Measurements from ENCODE around the gene EML2. TPM values are rescaled to one million over a fixed set of nuclear protein-coding genes. Genes with fewer than 3 reads are reported as not detected.

EML2 gene
- total and polyA plus RNA-seq, 11 donors, result 19.0 to 50.2 (median 38.9) TPM

DNA sequence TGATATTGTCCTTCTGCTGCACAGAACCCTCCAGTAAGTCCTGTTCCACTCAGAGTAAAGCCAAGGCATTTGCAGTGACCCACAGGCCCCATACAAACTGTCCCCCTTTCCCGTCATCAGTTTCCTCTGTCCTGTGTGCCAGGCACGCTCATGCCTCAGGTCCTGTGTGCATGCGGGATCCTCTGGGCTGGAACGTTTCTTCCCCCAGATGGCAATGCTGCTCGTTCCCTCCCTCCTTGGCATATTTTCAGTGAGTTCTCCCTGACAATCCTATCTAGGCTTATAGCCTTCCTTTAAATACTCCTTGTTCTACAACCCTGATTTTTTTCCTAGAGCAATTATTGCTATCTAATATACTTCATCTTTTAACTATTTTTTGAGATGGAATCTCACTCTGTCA, 60.3 kb downstream of the EML2 start:
- no peaks in the 10 kb centered on the region for H3K9me3 ChIP-seq
- intact Hi-C loops (cut with DNase I), result loop anchor here in 2 of 10 donors (10.0 kb wide), 1 partner anchor 54 kb away; no protein-coding TSS in a partner anchor
- peaks cover 0 to 52% (median 30%) of the 10 kb centered on the region in 12 donors for H3K4me1 ChIP-seq
- WGBS, 4 donors, result 48 to 62% (median 53%) methylated on average over 5 of the region's 5 CpGs
- DNase-seq (peak in 1 of 5 donors; percentile 45), ATAC-seq (peak; percentile 12 to 27 (median 18))
- TF ChIP-seq CTCF (IDR thresholded peaks at IDR 0.05) (no peak), POLR2A (IDR thresholded peaks at IDR 0.05) (no peak)
- H3K27me3 ChIP-seq, result no peaks in the 10 kb centered on the region
- peak overlapping the region in 6 of 12 donors; percentile 2 to 79 (median 46) for H3K27ac ChIP-seq
- H3K4me3 ChIP-seq, result no peak overlapping the region
- H3K36me3 ChIP-seq, result peaks cover 0 to 5% (median 0%) of the 10 kb centered on the region in 9 donors

GRCh38 chr19:45577111-45577905, 61.9 kb downstream of the EML2 start:
- Histone ChIP-seq H3K27me3 (no peaks in the 10 kb centered on the region), H3K4me1 (peaks cover 0 to 53% (median 23%) of the 10 kb centered on the region in 12 donors), H3K36me3 (peaks cover 0 to 5% (median 0%) of the 10 kb centered on the region in 9 donors), H3K4me3 (no peak overlapping the region), H3K9me3 (no peaks in the 10 kb centered on the region), H3K27ac (peak overlapping the region in 11 of 12 donors; percentile 28 to 85 (median 71))
- TF ChIP-seq POLR2A (IDR thresholded peaks at IDR 0.05) (no peak), CTCF (IDR thresholded peaks at IDR 0.05) (no peak)
- DNase-seq (peak in 4 of 5 donors; percentile 49 to 83 (median 67)), ATAC-seq (peak; percentile 54 to 90 (median 84))
- WGBS, 4 donors, result 32 to 44% (median 37%) methylated on average over 11 of the region's 11 CpGs
- intact Hi-C loops (cut with DNase I), result loop anchor here in 2 of 10 donors (10.0 kb wide), 1 partner anchor 53 kb away; no protein-coding TSS in a partner anchor

- 30 to 82% (median 46%) methylated on average over 3 of the region's 3 CpGs for WGBS, 4 donors
- no peak for TF ChIP-seq POLR2A (IDR thresholded peaks at IDR 0.05)
- TF ChIP-seq CTCF (IDR thresholded peaks at IDR 0.05), result no peak
- intact Hi-C loops (cut with DNase I), result loop anchor here in 2 of 10 donors (10.0 kb wide), 1 partner anchor 52 kb away; no protein-coding TSS in a partner anchor
- no peak for DNase-seq
- peak overlapping the region in 11 of 12 donors; percentile 28 to 85 (median 71) for H3K27ac ChIP-seq
- no peaks in the 10 kb centered on the region for H3K27me3 ChIP-seq
- peaks cover 0 to 53% (median 23%) of the 10 kb centered on the region in 12 donors for H3K4me1 ChIP-seq
- peak in 1 of 4 donors; percentile 5 for ATAC-seq
- no peak overlapping the region for H3K4me3 ChIP-seq
- H3K9me3 ChIP-seq, result peaks cover 0 to 4% (median 0%) of the 10 kb centered on the region in 12 donors
- peaks cover 0 to 4% (median 0%) of the 10 kb centered on the region in 9 donors for H3K36me3 ChIP-seq
These were observed 62.5 kb downstream of the EML2 start for GRCh38 chr19:45576682-45577081.

DNA sequence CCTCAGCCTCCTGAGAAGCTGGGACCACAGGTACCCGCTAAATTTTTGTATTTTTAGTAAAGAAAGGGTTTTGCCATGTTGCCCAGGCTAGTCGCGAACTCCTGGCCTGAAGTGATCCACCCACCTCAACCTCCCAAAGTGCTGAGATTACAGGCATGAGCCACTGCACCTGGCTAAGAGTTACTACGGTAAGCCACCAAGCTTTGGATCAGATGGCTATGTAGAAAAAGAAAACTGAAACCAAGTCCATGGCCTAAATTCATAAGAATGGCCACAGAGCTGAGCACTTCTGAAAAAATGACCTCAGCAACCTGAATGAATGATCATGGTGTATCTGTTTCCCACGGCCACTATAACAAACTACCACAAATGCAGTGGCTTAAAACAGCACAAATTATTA, 64.0 kb downstream of the EML2 start:
- no peak for TF ChIP-seq POLR2A (IDR thresholded peaks at IDR 0.05)
- no peak for TF ChIP-seq CTCF (IDR thresholded peaks at IDR 0.05)
- DNase-seq (no peak), ATAC-seq (no peak)
- no peaks in the 10 kb centered on the region for H3K36me3 ChIP-seq
- no peak overlapping the region for H3K4me3 ChIP-seq
- intact Hi-C loops (cut with DNase I), result loop anchor here in 2 of 10 donors (10.0 kb wide), 1 partner anchor 50 kb away; no protein-coding TSS in a partner anchor
- no peaks in the 10 kb centered on the region for H3K27me3 ChIP-seq
- peaks cover 0 to 6% (median 0%) of the 10 kb centered on the region in 12 donors for H3K9me3 ChIP-seq
- 84 to 94% (median 90%) methylated on average over 5 of the region's 5 CpGs for WGBS, 4 donors
- peak overlapping the region in 10 of 12 donors; percentile 40 to 85 (median 72) for H3K27ac ChIP-seq
- H3K4me1 ChIP-seq, result peaks cover 0 to 55% (median 23%) of the 10 kb centered on the region in 12 donors
